GM19455 (cell line): ENCODE results near the gene RHBDL1.
"Not testable (repeated sequence)": the region's sequence is repeated elsewhere in the genome, so short reads cannot be mapped to it uniquely, and the experiment has no call there.

ENCODE experiments used
- ATAC-seq: cut with Tn5 transposase; IDR thresholded peaks from one replicate; pipeline ENCODE4 v1.9.1; 2021; ENCODE audit not compliant: unreplicated experiment

RHBDL1 gene

GRCh38 chr16:684961-685696 is 9.7 kb downstream of the RHBDL1 start:
- no peak for ATAC-seq

- no peak for ATAC-seq
Observed at GRCh38 chr16:685967-686366, 10.5 kb downstream of the RHBDL1 start.

GRCh38 chr16:686459-687260 is 11.2 kb downstream of the RHBDL1 start:
- no peak for ATAC-seq

GRCh38 chr16:687499-687898 is 12.0 kb downstream of the RHBDL1 start:
- no peak for ATAC-seq

- ATAC-seq: no peak
Observed at GRCh38 chr16:689175-689897, 13.9 kb downstream of the RHBDL1 start.

- not testable (repeated sequence) for ATAC-seq
Observed at GRCh38 chr16:691242-691641, 15.8 kb downstream of the RHBDL1 start.

GRCh38 chr16:692356-693108 is 17.1 kb downstream of the RHBDL1 start:
- no peak for ATAC-seq

- no peak for ATAC-seq
Observed at GRCh38 chr16:693364-693763, 17.9 kb downstream of the RHBDL1 start.

GRCh38 chr16:693766-694165 is 18.3 kb downstream of the RHBDL1 start:
- no peak for ATAC-seq

GRCh38 chr16:694187-694862 is 18.9 kb downstream of the RHBDL1 start:
- no peak for ATAC-seq

- no peak for ATAC-seq
Observed at GRCh38 chr16:694863-695354, 19.4 kb downstream of the RHBDL1 start.

GRCh38 chr16:695355-696089 is 20.1 kb downstream of the RHBDL1 start:
- ATAC-seq: no peak

GRCh38 chr16:698911-699671 is 23.6 kb downstream of the RHBDL1 start:
- no peak for ATAC-seq

GRCh38 chr16:700684-701584 is 25.5 kb downstream of the RHBDL1 start:
- no peak for ATAC-seq

- ATAC-seq: no peak
Observed at GRCh38 chr16:702341-702740, 26.9 kb downstream of the RHBDL1 start.

GRCh38 chr16:703406-703805 is 27.9 kb downstream of the RHBDL1 start:
- ATAC-seq: no peak

- ATAC-seq: no peak
Observed at GRCh38 chr16:704047-704446, 28.6 kb downstream of the RHBDL1 start.
